Astrocyte of the cerebellum (primary cell): ENCODE data around the gene OSBPL8.
"Not testable (repeated sequence)": the region's sequence is repeated elsewhere in the genome, so short reads cannot be mapped to it uniquely, and the experiment has no call there.

Experiments used
- DNase-seq: peaks from one replicate; pipeline ENCODE4 v3.0.0-alpha.2; 2011; ENCODE audit warnings: low read depth
- H3K4me3 ChIP-seq: 2 replicates; pipeline ENCODE4 v1.5.1; 2011; ENCODE audit warnings: mild to moderate bottlenecking, low read depth, low read length, moderate library complexity
- CTCF ChIP-seq: IDR thresholded peaks from 2 replicates; pipeline ENCODE4 v1.5.1; 2012; ENCODE audit warnings: low read length, low read depth, moderate library complexity, mild to moderate bottlenecking; ENCODE audit errors: missing control alignments
- in situ Hi-C: cut with HindIII; loops from 2 replicates; pipeline ENCODE4 v1.10.0; 2017; ENCODE audit warnings: low sequenced_read_pairs

OSBPL8 gene

DNA sequence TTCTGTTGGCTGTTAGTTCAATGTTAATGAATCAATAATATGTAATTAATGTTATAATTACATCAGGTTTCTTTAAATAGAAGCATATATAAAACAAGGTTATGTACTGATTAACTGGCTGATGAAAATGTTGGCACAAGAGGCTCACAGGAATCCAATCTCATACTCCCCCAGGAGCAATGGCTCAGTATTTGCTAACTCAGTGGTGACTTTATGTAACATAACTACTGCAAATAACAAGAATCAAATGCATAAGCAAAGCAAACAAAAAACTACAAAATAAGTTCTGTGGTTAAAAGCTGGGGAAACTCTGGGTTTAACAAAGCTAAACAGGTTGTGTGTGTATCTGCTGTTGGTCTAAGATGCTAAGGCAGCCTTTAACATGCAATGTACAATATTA is 183.6 kb downstream of the OSBPL8 start:
- TF ChIP-seq CTCF, result no peak
- in situ Hi-C loops, result loop anchor here (5.0 kb wide), 1 partner anchor 66 kb away; no protein-coding TSS in a partner anchor
- no peak overlapping the region for H3K4me3 ChIP-seq
- no peak for DNase-seq

- no peak overlapping the region for H3K4me3 ChIP-seq
- in situ Hi-C loops, result loop anchor here (5.0 kb wide), 1 partner anchor 67 kb away; no protein-coding TSS in a partner anchor
- no peak for TF ChIP-seq CTCF
- no peak for DNase-seq
Measured at GRCh38 chr12:76375470-76375869, 184.1 kb downstream of the OSBPL8 start.

- no peak for TF ChIP-seq CTCF
- in situ Hi-C loops, result loop anchor here (5.0 kb wide), 1 partner anchor 68 kb away; no protein-coding TSS in a partner anchor
- DNase-seq, result no peak
- H3K4me3 ChIP-seq, result no peak overlapping the region
Measured at GRCh38 chr12:76374386-76375020, 185.1 kb downstream of the OSBPL8 start.

DNA sequence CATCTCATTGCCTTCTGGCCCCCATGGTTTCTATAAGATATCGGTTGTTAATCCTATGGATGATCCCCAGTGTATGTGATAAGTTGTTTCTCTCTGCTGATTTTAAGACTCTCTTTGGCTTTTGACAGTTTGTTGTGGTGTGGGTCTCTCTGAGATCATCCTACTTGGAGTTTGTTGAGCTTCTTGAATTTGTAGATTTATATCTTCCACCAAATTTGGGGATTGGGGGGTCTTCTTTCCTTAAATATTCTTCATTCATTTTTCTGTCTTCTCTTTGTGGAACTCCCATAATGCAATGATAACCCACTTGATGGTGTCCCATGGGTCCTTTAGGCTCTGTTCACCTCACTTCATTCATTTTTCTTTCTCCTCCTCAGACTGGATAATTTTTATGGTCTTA is 191.3 kb downstream of the OSBPL8 start:
- TF ChIP-seq CTCF, result no peak
- H3K4me3 ChIP-seq, result no peak overlapping the region
- in situ Hi-C loops, result no loop called here
- no peak for DNase-seq

GRCh38 chr12:76366163-76366562 is 193.4 kb downstream of the OSBPL8 start:
- DNase-seq, result no peak
- H3K4me3 ChIP-seq, result no peak overlapping the region
- TF ChIP-seq CTCF, result no peak
- in situ Hi-C loops, result no loop called here

DNA sequence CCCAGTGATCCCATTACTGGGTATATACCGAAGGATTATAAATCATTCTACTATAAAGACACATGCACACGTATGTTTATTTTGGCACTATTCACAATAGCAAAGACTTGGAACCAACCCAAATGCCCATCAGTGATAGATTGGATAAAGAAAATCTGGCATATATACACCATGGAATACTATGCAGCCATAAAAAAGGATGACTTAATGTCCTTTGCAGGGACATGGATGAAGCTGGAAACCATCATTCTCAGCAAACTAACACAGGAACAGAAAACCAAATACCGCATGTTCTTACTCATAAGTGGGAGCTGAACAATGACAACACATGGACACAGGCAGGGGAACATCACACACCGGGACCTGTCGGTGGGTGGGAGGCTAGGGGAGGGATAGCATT is 195.4 kb downstream of the OSBPL8 start:
- DNase-seq, in situ Hi-C loops, H3K4me3 ChIP-seq: not testable (repeated sequence)

DNA sequence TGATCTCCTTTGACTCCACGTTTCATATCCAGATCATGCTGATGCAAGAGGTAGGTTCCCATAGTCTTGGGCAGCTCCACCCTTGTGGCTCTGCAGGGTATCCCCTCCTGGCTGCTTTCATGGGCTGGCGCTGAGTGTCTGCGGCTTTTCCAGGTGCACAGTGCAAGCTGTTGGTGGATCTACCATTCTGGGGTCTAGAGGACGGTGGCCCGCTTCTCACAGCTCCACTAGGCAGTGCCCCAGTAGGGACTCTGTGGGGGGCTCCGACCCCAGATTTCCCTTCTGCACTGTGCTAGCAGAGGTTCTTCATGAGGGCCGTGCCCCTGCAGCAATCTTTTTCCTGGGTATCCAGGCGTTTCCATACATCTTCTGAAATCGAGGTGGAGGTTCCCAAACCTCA is 199.3 kb downstream of the OSBPL8 start:
- DNase-seq, result no peak
- no peak for TF ChIP-seq CTCF
- H3K4me3 ChIP-seq, result no peak overlapping the region
- in situ Hi-C loops, result no loop called here
